BLaER1 (cell line): ENCODE measurements around the gene CLDN24.
"Not testable (repeated sequence)": the region's sequence is repeated elsewhere in the genome, so short reads cannot be mapped to it uniquely, and the experiment has no call there.

Experiments
- H3K27ac ChIP-seq: shearing (Covaris generic); formaldehyde crosslinking; 2 replicates; pipeline ENCODE4 v1.8.1; 2022
- H3K27me3 ChIP-seq: shearing (Covaris generic); formaldehyde crosslinking; 2 replicates; pipeline ENCODE4 v1.8.1; 2022
- H3K36me3 ChIP-seq: shearing (Covaris generic); formaldehyde crosslinking; 2 replicates; pipeline ENCODE4 v1.8.1; 2022
- H3K4me1 ChIP-seq: shearing (Covaris generic); formaldehyde crosslinking; 2 replicates; pipeline ENCODE4 v1.8.1; 2022
- H3K4me2 ChIP-seq: shearing (Covaris generic); formaldehyde crosslinking; 2 replicates; pipeline ENCODE4 v1.8.1; 2022
- H3K4me3 ChIP-seq: shearing (Covaris generic); formaldehyde crosslinking; 2 replicates; pipeline ENCODE4 v1.8.1; 2022
- H3K9ac ChIP-seq: shearing (Covaris generic); formaldehyde crosslinking; 2 replicates; pipeline ENCODE4 v1.8.1; 2022
- H3K9me3 ChIP-seq: shearing (Covaris generic); formaldehyde crosslinking; 2 replicates; pipeline ENCODE4 v1.8.1; 2022
- H4K20me1 ChIP-seq: shearing (Covaris generic); formaldehyde crosslinking; 2 replicates; pipeline ENCODE4 v1.8.1; 2022
- Cebpa-rat ChIP-seq: shearing (Covaris generic); IDR thresholded peaks from 2 replicates; pipeline ENCODE4 v1.8.1; 2022

The CLDN24 gene

GRCh38 chr4:183324619-183325018 lies 2.4 kb upstream of the CLDN24 start:
- H3K4me2 ChIP-seq, result no peak overlapping the region
- no peak for TF ChIP-seq Cebpa-rat

DNA sequence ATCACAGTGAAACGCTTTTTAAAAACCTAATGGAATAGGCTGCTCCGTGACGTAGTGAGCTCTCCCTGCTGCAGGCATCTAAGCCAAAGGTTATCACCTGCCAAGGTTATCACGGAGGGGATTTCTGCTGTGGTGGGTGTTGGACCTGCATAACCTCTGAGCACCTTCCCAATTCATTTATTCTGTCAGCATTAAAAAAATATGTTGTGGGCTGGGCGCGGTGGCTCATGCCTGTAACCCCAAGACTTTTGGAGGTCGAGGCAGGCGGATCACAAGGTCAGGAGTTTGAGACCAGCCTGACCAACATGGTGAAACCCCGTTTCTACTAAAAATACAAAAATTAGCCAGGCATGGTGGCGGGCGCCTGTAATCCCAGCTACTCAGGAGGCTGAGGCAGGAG lies 1.8 kb upstream of the CLDN24 start:
- H4K20me1 ChIP-seq, H3K9ac ChIP-seq, H3K4me3 ChIP-seq, H3K9me3 ChIP-seq, H3K4me2 ChIP-seq, H3K27me3 ChIP-seq, H3K27ac ChIP-seq, H3K36me3 ChIP-seq: not testable (repeated sequence)
- H3K4me1 ChIP-seq, result peaks cover 15% of the 10 kb centered on the region

More at GRCh38 chr4:183324619-183325018, 2.4 kb upstream of the CLDN24 start:
- Histone ChIP-seq H3K27ac (no peak overlapping the region), H4K20me1 (no peaks in the 10 kb centered on the region), H3K4me3 (no peak overlapping the region), H3K36me3 (no peaks in the 10 kb centered on the region), H3K9ac (no peak overlapping the region), H3K4me1 (peaks cover 15% of the 10 kb centered on the region), H3K9me3 (peaks cover 7% of the 10 kb centered on the region), H3K27me3 (no peaks in the 10 kb centered on the region)

DNA sequence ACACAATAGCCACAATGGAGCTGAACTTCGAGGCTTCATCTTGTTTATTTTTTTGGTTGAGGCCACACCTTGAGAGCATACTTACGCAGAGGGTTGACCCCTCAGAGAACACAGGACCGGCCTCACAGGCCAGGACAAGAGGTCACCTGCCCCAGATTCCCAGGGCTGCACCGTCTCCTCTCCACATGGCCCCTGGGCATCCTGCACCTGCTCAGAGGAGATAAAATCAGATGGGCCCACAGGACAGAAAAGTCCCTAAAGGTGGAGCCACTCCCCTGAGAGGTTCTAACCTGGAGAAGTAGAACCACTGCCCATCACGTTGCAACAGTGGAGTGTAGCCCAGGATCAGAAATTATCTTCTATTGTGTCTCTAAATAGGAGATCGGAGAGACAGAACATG lies 1.1 kb upstream of the CLDN24 start:
- no peak for TF ChIP-seq Cebpa-rat
- Histone ChIP-seq H3K27ac (no peak overlapping the region), H3K9me3 (peaks cover 7% of the 10 kb centered on the region), H3K36me3 (no peaks in the 10 kb centered on the region), H3K27me3 (no peaks in the 10 kb centered on the region), H4K20me1 (no peaks in the 10 kb centered on the region), H3K4me3 (no peak overlapping the region), H3K9ac (no peak overlapping the region), H3K4me1 (peaks cover 21% of the 10 kb centered on the region), H3K4me2 (no peak overlapping the region)

DNA sequence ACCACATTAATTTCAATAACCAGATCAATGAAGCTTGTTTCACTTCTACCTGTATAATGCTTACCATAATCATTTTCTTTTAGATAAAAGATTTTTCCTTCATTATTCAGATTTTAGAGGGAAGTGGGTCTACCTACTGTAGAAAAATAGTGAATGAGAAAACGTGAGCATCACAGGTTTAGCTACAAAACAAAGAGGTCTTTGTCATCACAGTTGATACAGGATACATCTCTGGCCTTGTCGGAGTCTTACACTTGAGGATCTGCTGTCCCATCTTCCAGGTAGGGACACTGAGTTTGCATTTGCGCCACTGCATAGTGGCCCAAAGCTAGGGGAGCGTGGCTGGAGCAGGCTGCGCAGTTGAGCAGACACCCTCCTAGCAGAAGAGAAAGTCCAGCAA lies 710 bp downstream of the CLDN24 start:
- Histone ChIP-seq H3K9ac (no peak overlapping the region), H4K20me1 (no peaks in the 10 kb centered on the region), H3K4me1 (peaks cover 24% of the 10 kb centered on the region), H3K9me3 (peaks cover 5% of the 10 kb centered on the region), H3K4me3 (no peak overlapping the region), H3K27ac (no peak overlapping the region), H3K27me3 (no peaks in the 10 kb centered on the region), H3K36me3 (no peaks in the 10 kb centered on the region), H3K4me2 (peak overlapping the region; percentile 55)
- no peak for TF ChIP-seq Cebpa-rat

DNA sequence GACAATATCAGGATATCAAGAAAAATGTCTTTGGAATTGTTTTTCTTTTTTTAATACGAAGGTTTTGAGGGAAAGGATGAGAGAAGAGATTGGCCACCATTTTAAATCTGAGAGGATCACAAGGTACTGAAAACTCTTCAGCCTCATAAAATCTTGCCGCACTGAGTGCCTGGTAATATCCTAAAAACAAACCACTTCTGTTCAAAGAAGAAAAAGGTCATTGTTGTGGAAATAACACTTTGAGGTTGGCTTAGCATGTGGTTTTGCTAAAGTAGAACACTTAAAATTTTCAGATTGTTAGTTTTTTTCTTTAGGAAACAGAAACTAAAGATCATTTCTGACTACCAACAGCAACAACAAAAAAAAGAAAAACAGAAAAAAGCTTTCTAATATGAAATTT lies 1.1 kb downstream of the CLDN24 start:
- no peaks in the 10 kb centered on the region for H3K36me3 ChIP-seq

DNA sequence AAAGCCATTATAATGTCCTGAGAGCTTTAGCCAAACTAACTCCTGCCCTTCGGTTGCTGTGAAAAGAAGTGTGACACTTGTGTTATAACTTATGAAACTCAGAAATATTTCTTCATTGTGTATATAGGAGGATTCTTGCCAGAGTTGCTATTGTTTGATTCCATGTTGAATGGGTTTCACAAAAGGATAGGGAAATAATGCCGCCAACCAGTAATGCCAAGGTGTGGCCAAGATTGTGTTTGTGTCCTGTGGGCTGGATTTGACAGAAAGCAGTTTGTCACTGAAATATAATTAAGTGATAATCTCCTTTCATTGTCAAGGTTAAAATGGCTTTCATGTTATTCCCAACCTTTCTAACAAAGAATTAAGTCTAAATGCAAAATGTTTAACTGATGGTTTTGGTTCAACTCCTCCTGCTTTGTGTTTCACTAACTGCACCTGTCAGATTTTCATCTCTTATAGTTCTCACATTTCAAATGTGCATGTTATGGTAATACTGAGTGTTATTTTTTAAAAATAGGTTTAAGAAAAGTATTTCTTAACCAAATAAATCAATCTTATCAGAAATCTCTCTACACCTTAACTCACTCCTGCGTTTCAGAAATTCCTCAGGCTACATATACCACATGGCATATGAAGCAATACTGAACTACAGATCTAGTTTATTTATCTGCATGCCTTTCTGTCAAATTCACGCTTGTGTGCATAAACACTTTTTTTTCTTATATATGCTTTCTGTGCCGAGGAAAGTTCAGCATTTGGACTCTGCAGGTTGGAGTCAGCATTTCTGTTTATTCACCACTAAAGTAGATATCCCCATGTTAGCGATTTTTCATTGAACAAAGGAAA lies 1.8 kb downstream of the CLDN24 start, which contains the start of gene CLDN22:
CLDN22 (minus strand) TSS at position 66 of the 849 bp plus-strand sequence; CDS start at position 8, 58 bp downstream.
- Histone ChIP-seq H3K4me1 (peaks cover 24% of the 10 kb centered on the region), H3K9me3 (no peaks in the 10 kb centered on the region), H3K27ac (no peak within 1 kb of the TSS), H3K4me2 (peak within 1 kb of the TSS; percentile 55), H3K36me3 (no peaks in the 10 kb centered on the region), H3K27me3 (no peaks in the 10 kb centered on the region), H4K20me1 (no peaks in the 10 kb centered on the region), H3K9ac (no peak within 1 kb of the TSS), H3K4me3 (no peak within 1 kb of the TSS)
- no peak for TF ChIP-seq Cebpa-rat

More for the DNA sequence above, 1.1 kb downstream of the CLDN24 start:
- H3K4me3 ChIP-seq, result no peak overlapping the region
- H3K9me3 ChIP-seq, result peaks cover under 1% of the 10 kb centered on the region; the same call in 1 of the 2 replicates
- H3K4me1 ChIP-seq, result peaks cover 24% of the 10 kb centered on the region
- no peak for TF ChIP-seq Cebpa-rat
- no peak overlapping the region for H3K27ac ChIP-seq
- H3K4me2 ChIP-seq, result peak overlapping the region; percentile 55
- no peaks in the 10 kb centered on the region for H4K20me1 ChIP-seq
- no peaks in the 10 kb centered on the region for H3K27me3 ChIP-seq
- H3K9ac ChIP-seq, result no peak overlapping the region

DNA sequence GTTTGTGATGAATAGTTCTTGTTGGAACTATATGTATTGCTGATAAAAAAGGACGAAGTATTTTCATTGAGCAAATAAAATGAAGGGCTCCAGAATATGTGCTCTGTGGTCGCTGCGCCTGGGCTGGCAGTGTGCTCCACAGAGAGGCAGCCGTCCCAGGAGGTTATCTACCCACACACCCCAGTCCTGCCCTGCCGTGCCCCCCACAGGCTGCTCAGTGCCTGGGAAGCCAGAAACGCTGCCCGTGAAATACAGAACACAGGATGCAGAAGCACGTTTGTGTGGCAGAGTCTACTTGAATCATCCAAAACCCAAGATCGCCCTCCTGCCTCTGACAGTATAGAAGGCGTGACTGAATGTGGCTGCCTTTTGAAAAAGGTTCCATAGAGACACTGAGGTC lies 3.6 kb downstream of the CLDN24 start:
- no peak overlapping the region for H3K4me3 ChIP-seq
- TF ChIP-seq Cebpa-rat, result no peak
- H3K9me3 ChIP-seq, result no peaks in the 10 kb centered on the region

DNA sequence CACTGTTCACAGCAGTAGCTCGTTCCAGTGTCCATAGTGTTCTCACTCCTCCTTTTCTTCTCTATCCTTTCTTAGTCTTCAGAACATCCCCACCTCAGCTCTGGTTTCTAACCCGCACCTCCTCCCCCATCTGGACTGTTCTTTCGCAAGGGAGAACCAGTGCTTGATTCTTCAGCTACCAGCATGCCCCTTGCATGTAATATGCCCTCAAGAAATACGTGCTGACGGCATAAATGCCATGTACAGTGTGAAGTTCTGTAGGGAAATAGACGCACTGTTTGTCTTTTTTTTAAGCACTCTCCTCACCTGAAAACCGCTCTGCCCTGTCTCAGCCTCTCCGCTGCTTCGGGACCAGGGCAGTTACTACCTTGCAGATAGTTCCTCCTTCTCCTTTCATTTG lies 7.4 kb downstream of the CLDN24 start:
- Histone ChIP-seq H4K20me1 (no peaks in the 10 kb centered on the region), H3K9me3 (no peaks in the 10 kb centered on the region), H3K9ac (no peak overlapping the region), H3K36me3 (peaks cover 7% of the 10 kb centered on the region; the same call in 1 of the 2 replicates), H3K27me3 (no peaks in the 10 kb centered on the region), H3K4me1 (peaks cover 9% of the 10 kb centered on the region), H3K4me2 (no peak overlapping the region), H3K27ac (no peak overlapping the region), H3K4me3 (no peak overlapping the region)
- TF ChIP-seq Cebpa-rat, result no peak

More for the DNA sequence above, 3.6 kb downstream of the CLDN24 start:
- no peak overlapping the region for H3K27ac ChIP-seq
- no peaks in the 10 kb centered on the region for H4K20me1 ChIP-seq
- peaks cover 24% of the 10 kb centered on the region for H3K4me1 ChIP-seq
- no peak overlapping the region for H3K9ac ChIP-seq
- H3K4me2 ChIP-seq, result peak overlapping the region; percentile 45
- no peaks in the 10 kb centered on the region for H3K27me3 ChIP-seq
- H3K36me3 ChIP-seq, result 0 out of 2 replicates have a peak, but pooled peaks cover 7% of the 10 kb centered on the region

DNA sequence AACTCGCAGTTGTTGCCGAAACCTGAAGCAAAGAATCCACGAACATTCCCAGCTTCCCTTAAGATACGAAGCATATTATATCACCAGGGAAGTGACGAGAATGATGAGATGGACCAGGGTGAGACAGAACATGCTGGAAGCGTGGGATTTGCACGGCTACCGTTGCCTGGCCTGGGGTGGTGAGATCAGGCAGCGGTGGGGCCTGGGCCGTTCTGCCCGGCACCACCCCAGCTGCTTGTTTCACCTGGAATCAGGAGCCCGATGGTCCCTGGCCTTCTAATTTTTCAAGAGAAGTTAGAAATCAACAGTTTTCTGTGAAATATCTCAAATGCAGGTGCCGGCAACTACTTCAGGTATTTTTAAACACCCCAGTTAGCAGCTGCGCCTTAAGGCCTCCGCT lies 7.9 kb downstream of the CLDN24 start:
- peaks cover 7% of the 10 kb centered on the region; the same call in 1 of the 2 replicates for H3K36me3 ChIP-seq
- TF ChIP-seq Cebpa-rat, result no peak
- no peak overlapping the region for H3K4me2 ChIP-seq
- H3K9ac ChIP-seq, result no peak overlapping the region
- no peaks in the 10 kb centered on the region for H3K27me3 ChIP-seq
- peaks cover 9% of the 10 kb centered on the region for H3K4me1 ChIP-seq
- no peaks in the 10 kb centered on the region for H3K9me3 ChIP-seq
- H3K4me3 ChIP-seq, result no peak overlapping the region
- H3K27ac ChIP-seq, result no peak overlapping the region
- no peaks in the 10 kb centered on the region for H4K20me1 ChIP-seq

GRCh38 chr4:183312841-183313240 lies 9.4 kb downstream of the CLDN24 start:
- Histone ChIP-seq H3K27ac (no peak overlapping the region), H3K4me1 (no peaks in the 10 kb centered on the region), H3K9me3 (no peaks in the 10 kb centered on the region), H3K4me3 (no peak overlapping the region), H3K4me2 (no peak overlapping the region), H3K36me3 (peaks cover 7% of the 10 kb centered on the region; the same call in 1 of the 2 replicates), H4K20me1 (no peaks in the 10 kb centered on the region), H3K27me3 (no peaks in the 10 kb centered on the region), H3K9ac (no peak overlapping the region)
- TF ChIP-seq Cebpa-rat, result no peak
